ENCODE results near the gene HERC3.
A peak's percentile ranks its signal among the peaks of the same experiment; 100 is the strongest.

The HERC3 gene

DNA sequence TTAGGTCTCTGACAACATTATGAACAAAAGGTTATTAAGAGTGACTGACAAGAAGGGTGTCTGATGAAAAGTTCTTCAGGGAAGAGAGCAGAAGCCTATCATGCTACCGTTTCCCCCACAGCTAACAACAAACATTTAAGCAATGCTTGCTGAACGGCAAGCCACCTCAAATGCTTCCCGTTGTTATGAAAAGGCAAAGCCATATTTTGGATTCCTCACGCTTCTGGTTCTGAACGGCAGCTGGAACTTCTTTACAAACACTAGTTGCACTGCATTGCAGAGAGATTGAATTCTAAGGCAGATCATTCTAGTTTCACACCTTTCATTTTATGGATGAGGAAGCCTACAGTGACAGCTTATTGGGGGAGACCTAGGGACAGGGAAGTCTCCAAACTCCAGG, 153.9 kb downstream of the HERC3 start:
- no peak for DNase-seq (ENCODE audit: low read depth)

DNA sequence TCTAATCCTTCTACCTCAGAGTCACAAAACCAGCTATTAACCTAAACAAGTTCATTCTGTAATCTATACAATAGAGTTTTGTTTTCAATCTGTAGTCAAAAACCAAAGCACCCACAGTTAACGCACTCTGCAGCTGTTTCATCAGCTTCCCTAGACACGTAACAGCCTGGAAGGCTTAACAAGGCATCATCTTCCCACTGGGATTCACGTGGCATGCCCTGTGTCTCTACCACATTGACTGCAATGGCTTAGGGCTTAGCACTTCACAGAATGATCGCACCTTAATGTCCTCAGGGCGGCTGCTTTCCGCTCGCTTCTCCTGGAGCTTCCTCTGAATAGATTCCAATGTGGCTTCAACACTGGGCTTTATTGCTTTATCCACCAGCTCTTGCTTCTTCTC, 155.1 kb downstream of the HERC3 start:
- no peak for DNase-seq (ENCODE audit: low read depth)

DNA sequence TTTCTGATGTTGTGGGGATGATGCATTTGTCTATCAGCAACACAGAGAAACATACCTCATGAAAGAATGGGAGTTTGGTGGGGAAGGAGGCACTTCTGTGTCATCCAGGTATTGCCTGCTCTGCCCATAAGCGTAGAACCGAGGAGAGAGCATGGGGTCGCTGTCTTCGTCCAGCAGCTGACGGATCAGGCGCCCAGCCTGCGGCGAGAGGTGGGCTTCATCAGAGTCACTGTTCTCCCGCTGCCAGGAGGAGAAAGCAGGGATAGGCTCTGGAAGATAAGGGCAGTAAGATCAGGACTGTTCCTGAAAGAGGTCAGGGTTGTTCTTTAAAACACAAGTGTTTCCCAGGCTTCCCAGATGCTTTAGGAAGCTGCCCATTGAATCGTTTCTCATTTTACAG, 158.1 kb downstream of the HERC3 start:
- DNase-seq (ENCODE audit: low read depth), result no peak

DNA sequence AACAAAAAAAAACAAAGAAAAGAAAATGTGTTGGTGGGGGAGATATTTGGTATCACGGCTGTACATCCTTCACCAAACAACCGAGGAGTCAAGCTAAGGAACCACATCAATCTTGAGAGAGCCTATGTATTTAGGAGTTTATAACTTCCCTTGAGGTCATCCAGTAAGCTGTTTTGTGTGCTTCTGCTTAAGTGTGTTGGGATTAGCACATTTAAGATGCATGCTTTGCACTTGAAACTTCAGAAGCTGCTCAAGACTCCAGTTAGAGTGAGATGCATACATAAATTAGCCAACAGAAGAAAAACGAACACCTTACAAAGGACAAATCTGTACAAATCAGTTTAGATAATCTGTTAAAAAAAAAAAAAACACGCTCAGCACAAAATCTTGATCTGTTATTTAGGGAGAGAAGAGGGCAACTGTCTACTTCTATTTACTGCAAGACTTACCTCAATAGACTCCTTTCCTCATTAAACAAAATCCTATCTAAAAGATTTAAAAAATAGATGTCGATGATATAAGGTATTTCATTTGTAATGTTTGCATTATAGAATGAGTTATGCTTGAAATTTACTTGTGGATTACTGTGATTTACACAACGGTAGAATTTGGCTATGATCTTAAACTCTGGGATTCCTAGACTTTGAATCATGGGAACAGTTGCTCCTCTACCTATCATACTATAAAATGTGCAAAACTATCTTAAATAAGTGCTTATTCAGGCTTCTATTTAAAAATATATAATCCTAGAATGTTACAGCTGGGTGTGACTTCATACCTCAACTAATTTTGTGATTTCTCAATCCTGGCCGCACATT, 159.2 kb downstream of the HERC3 start:
- no peak for DNase-seq (ENCODE audit: low read depth)

DNA sequence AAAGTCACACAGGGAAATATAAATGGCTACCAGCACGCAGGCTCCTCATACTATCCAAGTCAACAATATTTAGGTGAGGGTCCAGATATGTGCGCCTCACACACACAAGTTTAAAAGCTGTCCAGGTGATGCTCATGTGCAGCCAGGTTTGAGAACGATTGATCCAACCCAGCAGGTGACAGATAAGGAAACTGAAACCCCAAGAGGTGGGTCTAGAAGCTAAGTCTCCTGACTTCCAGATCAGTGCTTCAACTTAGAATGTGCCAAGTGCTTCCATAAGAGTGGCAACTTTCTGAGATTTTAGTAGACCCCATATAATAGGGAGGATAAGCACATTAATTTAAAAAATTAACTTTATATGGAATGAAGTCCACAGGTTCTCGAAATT, 159.8 kb downstream of the HERC3 start:
- DNase-seq (ENCODE audit: low read depth), result no peak

DNA sequence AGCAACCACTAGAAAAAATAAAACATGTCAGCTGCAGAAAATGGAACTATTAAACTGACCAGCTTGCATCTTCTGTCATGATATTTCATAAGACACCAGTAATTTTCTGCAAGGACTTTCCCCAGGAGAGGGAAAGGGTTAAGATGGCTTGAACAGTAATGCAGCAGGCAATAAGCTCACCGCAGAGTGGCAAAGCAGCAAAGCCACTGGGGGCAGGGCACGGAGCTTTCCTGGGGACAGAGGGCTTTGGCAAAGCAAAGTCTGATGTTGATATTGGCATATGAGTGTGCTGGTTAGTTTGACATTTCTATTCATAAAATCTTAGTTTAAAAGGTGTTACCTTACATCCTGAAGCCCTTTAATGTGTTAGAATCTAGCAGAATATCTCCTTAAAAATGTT, 160.5 kb downstream of the HERC3 start:
- no peak for DNase-seq (ENCODE audit: low read depth)

DNA sequence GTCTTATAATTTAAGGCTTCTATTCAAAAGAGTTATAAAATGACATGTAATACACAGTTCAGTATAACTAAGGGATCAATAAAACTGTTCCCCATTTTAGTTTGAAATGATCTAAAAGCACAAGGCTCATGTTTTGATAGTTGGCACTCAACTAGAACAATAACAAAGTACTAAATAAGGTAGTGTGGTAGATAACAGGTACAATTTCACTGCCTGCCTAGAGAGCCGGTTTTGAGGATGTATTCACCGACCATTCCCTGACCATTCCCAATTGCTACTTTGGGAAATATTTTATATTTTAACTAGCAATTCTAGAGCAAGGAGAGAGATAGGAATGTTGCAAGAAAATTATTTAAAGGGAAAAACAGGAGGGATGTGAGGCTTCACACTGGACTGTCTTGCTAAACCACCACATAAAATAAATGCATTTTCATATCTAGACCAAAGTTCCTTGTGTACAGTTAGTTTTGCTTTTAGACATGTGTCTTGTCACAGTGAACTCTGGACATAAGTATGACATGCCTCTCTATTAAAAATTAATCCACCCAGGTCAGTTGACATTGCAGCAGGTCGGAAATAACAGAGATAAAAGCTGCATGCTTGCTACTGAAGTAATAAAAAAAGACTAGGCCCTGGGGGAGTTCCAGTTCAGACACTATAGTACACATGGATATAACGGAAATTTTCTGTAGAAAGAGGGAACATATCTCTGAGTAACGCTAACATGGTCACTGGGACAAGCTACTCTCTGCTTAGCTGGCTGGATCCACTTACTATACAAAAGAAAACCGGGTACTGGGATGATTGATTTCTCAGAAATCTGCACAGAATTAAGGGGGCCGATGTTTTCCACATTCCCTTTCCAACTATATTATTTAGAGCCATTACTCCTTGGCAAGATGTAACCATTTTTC, 161.6 kb downstream of the HERC3 start:
- no peak for DNase-seq (ENCODE audit: low read depth)

DNA sequence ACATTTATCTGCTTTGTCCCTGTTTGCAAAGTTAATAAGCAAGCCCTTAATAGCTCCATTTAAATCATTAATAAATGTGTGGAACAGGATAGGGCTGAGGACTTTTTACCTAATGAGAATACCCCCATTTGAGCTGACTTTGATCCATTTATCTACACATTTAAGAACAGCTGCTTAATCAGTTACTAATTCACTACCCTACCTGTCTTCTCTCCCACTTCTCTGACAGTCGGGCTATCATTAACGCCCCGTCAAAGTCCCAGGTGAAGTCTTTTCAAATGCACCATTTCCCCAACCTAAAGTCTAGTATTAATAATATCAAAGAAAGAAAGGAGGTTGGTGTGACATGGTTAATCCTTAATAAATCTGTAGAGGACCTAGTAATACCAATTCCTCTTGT, 162.5 kb downstream of the HERC3 start:
- no peak for DNase-seq (ENCODE audit: low read depth)

DNA sequence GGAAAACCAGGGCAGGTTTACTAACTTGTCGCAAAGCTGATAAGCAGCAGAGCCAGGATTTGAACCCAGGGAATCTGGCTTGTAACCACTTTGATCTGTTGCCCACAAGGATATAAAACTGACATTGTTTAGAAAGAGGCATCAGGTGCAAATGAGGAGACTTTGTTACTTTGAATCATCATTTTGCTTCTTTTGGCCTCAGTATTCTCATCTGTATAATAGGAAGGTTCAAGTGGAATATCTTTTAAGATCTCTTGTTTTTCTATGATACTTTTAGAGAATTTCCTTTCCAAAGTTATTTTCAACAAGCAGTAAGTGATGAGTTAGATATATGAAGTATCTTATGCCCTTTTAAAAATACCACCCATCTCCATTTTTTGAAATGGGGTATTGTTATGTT, 163.2 kb downstream of the HERC3 start:
- no peak for DNase-seq (ENCODE audit: low read depth)

DNA sequence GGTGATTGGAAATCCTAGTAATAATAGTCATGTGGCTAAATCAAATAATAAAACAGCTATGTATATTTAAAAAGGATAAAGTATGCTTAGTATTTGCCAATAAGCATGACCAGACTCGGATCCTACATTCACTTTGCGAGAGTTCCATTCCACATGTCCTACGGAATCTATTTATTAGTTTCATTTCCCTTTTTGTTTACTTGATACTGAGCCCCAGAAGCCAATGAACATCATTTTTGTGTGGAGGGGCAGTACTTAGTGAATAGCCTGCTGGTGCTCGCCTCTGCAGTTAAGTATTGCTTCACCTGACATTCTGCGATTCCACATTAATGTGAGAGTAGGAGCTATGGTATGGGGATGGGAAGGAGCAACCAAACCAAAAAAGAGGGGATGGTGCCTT, 163.9 kb downstream of the HERC3 start:
- DNase-seq (ENCODE audit: low read depth), result no peak

DNA sequence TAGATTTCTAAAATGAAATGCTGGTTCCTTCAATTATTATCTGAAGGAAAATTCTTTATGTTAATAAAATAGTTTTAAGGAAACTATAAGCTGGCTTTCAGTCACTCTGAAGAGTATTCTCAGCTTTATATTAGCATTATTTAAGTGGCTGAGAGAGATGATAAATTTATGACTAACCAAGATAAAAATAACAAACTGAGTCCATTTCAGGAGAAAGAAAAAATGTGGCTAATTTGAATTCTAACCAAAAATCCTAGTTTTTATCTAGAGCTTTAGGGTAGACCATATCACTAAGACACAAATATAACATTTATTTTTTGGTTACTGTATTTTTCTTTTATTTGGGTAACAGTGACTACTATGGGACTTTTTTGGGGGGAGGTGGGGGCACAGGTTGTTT, 164.8 kb downstream of the HERC3 start:
- peak; percentile 7 for DNase-seq (ENCODE audit: low read depth)

DNA sequence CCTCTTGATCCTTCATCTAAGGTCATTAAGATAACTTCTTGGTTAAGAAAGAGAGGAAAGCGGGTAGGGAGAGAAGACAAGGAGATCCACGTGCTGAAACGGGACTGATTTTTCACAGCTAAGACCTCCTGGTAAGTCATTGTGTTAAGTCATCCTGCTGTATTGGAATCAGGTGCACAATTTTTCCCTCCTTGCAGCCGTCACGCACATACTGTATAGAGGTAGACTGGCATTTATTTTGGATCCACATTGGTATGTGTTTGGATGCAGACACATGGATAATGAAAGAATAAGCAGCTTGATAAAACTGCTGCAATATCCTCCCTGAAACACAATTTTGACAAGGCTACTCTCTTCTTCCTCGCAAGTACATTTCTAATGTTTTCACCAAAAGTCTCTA, 165.5 kb downstream of the HERC3 start:
- DNase-seq (ENCODE audit: low read depth), result no peak
